ENCODE measurements around the gene MYADML2.

Gene MYADML2

DNA sequence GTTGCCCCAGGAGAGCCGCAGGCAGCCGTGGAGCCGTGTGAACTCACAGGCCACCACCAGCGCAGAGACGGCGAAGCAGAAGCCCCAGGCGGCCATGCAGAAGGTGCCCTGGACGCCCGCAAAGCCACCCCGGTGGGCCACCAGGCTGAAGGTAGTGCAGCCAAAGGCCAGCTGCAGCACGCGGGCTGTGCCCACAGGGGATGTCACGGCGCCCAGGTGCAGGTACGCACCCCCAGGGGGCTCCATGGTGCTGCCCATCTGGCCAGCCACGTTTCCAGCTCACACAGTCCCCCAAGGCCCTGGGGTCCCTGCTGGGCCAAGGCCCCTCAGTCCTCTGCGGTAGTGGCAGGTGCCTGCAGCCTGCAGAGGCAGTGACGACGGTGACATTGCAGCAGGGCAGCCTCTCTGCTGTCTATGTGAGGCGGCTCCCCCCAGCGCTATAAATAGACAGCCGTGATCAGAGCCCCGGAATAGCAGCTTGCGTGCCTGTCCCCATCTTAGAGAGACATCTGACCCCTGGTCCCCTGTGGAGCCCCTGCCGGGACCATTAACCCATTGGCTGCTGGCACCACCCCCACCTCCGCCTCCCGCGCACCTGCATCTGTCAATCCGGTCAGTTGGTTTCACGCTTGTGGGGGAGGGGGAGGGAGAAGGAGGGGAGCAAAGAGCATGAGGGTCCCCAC lies 5.4 kb downstream of the MYADML2 start:
- no peak for TF ChIP-seq CEBPB (IDR thresholded peaks at IDR 0.05)
- TF ChIP-seq FOXM1 (IDR thresholded peaks at IDR 0.05; ENCODE audit: borderline replicate concordance, low read depth), result no peak
- no peak for TF ChIP-seq NFIC (IDR thresholded peaks at IDR 0.05)
- no peak for TF ChIP-seq TCF12 (IDR thresholded peaks at IDR 0.05; ENCODE audit: low read depth)
- no peak for TF ChIP-seq EP300 (IDR thresholded peaks at IDR 0.05; ENCODE audit: borderline replicate concordance)
- TF ChIP-seq RAD21 (IDR thresholded peaks at IDR 0.05; ENCODE audit: low read depth), result no peak
- TF ChIP-seq MAX (IDR thresholded peaks at IDR 0.05), result no peak

DNA sequence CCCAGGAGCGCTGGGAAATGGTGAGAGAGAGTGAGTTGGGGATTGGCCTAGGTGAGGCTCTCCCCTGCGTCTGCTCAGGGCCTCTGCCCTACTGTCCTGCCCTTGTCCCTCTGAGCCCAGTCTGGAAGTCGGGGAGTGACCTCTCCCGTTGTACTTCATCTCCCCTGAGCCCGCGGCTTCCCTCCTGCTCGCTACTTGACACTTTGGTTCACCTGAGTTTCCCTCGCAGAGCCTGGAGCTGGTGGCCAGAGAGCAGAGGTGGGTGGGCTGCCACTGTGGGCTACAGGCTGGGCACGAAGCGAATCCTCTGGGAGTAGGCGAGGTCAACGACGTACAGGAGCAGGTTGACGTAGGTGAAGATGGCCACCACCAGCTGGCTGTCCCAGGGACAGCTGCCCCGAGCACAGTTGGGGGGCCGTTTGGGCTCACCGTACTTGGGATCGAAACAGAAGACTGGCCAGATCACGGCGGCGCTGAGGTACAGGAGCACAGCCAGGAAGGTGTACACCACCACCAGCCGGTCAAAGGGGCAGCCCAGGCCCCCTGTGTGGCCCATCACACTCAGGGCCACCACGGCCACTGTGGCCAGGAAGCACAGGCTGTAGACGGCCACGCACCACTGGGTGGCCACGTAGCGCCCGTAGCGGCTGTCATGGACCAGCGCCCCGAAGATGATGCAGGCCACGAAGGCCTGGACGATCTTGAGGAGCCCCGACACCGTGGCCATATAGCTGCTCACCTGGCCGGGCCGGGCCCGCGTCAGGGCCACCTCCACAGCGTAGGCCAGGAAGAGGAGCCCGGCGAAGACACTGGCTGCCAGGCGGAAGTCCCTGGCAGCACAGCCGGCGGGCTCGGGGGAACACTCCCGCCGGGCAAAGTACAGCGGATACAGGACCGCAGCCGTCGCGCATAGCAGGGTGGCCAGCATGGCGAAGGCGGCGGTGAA lies 6.2 kb downstream of the MYADML2 start:
- no peak for TF ChIP-seq MAX (IDR thresholded peaks at IDR 0.05)
- no peak for TF ChIP-seq EP300 (IDR thresholded peaks at IDR 0.05; ENCODE audit: borderline replicate concordance)
- no peak for TF ChIP-seq YY1 (IDR thresholded peaks at IDR 0.05; ENCODE audit: low read depth)
- TF ChIP-seq TAF1 (IDR thresholded peaks at IDR 0.05; ENCODE audit: low read depth), result no peak
- TF ChIP-seq EGR1 (IDR thresholded peaks at IDR 0.05), result no peak
- no peak for TF ChIP-seq TEAD4 (IDR thresholded peaks at IDR 0.05)

DNA sequence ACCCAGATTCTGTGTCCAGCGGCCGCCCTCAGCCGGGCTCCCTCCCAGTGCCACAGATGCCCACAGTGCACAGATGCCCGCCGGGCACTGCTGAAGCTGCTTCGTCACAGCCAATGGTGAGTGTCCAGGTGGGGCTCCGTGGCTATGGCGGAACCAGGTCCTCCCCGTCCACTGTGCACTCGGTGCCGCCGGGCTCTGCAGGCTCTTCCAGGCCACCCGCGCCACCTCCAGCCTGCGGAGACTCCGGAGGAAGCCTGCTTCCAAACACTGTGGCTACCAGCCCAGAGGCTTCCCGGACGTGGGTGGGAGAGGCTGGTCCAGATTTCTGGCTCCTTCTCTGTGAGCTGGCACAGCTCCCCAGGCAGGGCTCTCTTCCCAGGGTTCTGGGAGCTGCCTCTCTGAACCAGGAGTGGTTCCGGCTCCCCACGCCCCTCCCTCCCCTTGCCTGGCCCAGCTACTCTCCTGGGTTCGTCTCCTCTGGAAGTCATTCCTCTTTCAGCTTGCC lies 7.1 kb downstream of the MYADML2 start:
- no peak for TF ChIP-seq TAF1 (IDR thresholded peaks at IDR 0.05; ENCODE audit: low read depth)
- TF ChIP-seq, protein P1, sequence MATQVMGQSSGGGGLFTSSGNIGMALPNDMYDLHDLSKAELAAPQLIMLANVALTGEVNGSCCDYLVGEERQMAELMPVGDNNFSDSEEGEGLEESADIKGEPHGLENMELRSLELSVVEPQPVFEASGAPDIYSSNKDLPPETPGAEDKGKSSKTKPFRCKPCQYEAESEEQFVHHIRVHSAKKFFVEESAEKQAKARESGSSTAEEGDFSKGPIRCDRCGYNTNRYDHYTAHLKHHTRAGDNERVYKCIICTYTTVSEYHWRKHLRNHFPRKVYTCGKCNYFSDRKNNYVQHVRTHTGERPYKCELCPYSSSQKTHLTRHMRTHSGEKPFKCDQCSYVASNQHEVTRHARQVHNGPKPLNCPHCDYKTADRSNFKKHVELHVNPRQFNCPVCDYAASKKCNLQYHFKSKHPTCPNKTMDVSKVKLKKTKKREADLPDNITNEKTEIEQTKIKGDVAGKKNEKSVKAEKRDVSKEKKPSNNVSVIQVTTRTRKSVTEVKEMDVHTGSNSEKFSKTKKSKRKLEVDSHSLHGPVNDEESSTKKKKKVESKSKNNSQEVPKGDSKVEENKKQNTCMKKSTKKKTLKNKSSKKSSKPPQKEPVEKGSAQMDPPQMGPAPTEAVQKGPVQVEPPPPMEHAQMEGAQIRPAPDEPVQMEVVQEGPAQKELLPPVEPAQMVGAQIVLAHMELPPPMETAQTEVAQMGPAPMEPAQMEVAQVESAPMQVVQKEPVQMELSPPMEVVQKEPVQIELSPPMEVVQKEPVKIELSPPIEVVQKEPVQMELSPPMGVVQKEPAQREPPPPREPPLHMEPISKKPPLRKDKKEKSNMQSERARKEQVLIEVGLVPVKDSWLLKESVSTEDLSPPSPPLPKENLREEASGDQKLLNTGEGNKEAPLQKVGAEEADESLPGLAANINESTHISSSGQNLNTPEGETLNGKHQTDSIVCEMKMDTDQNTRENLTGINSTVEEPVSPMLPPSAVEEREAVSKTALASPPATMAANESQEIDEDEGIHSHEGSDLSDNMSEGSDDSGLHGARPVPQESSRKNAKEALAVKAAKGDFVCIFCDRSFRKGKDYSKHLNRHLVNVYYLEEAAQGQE (IDR thresholded peaks at IDR 0.05; ENCODE audit: low read depth), result no peak
- no peak for TF ChIP-seq CREB1 (IDR thresholded peaks at IDR 0.05; ENCODE audit: low read depth)
- TF ChIP-seq RAD21 (IDR thresholded peaks at IDR 0.05; ENCODE audit: low read depth), result no peak
- no peak for TF ChIP-seq YY1 (IDR thresholded peaks at IDR 0.05; ENCODE audit: low read depth)
- TF ChIP-seq FOXM1 (IDR thresholded peaks at IDR 0.05; ENCODE audit: borderline replicate concordance, low read depth), result no peak
- no peak for TF ChIP-seq TEAD4 (IDR thresholded peaks at IDR 0.05)
- TF ChIP-seq ZBTB7A (IDR thresholded peaks at IDR 0.05; ENCODE audit: low read depth), result no peak

- TF ChIP-seq TCF12 (IDR thresholded peaks at IDR 0.05; ENCODE audit: low read depth), result no peak
- no peak for TF ChIP-seq YY1 (IDR thresholded peaks at IDR 0.05; ENCODE audit: low read depth)
- TF ChIP-seq EGR1 (IDR thresholded peaks at IDR 0.05), result no peak
These were observed 7.8 kb downstream of the MYADML2 start for GRCh38 chr17:81939218-81939617.

- TF ChIP-seq YY1 (IDR thresholded peaks at IDR 0.05; ENCODE audit: low read depth), result no peak
These were observed 11.3 kb downstream of the MYADML2 start for GRCh38 chr17:81935709-81936084.

DNA sequence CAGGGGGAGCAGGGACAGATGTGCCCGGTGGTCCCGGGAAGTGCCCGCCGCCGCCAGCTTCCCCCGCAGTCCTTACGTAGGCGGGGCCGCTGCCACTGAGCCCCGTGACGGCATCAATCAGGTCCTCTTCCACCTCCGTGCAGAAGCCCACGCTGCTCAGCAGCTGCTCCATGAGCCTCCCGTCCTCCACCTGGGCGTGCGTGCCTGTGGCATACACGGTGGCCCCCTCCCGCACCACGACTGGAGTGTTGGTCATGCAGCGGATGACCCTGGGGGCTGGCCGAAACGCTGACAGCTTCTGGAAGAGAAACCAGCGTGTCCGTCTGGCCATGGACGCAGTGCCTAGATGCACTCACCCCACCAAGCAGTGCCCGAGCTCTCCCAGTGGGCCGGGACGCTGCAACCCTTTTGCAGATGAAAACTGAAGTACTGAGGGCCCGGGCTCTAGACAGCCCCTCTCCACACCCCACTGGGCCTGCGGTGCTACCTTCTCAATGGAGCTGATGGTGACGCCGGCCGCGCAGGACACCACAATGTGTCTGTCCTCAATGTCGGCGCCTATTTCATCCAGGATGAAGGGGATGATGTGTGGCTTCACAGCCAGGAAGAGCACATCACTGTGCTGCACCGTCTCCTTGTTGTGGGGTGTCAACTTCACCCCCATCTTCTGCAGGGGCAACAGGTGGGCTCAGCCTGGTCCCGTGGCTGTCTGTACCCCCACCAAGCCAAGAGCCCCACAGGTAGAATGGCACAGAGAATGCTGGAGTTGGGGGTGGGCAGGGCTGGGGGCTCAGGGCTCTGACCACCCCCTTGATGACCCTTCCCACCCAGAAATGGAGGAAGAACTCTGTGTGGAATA lies 12.0 kb downstream of the MYADML2 start:
- TF ChIP-seq, protein P1 (IDR thresholded peaks at IDR 0.05; ENCODE audit: low read depth), result no peak
- TF ChIP-seq RAD21 (IDR thresholded peaks at IDR 0.05; ENCODE audit: low read depth) (no peak), USF1 (IDR thresholded peaks at IDR 0.05) (no peak), ZBTB7A (IDR thresholded peaks at IDR 0.05; ENCODE audit: low read depth) (no peak), FOXM1 (IDR thresholded peaks at IDR 0.05; ENCODE audit: borderline replicate concordance, low read depth) (no peak), CEBPB (IDR thresholded peaks at IDR 0.05) (no peak), EGR1 (IDR thresholded peaks at IDR 0.05) (no peak), NFIC (IDR thresholded peaks at IDR 0.05) (no peak), MAX (IDR thresholded peaks at IDR 0.05) (no peak), EP300 (IDR thresholded peaks at IDR 0.05; ENCODE audit: borderline replicate concordance) (no peak), TEAD4 (IDR thresholded peaks at IDR 0.05) (no peak), TAF1 (IDR thresholded peaks at IDR 0.05; ENCODE audit: low read depth) (no peak), CREB1 (IDR thresholded peaks at IDR 0.05; ENCODE audit: low read depth) (no peak), YY1 (IDR thresholded peaks at IDR 0.05; ENCODE audit: low read depth) (no peak), TCF12 (IDR thresholded peaks at IDR 0.05; ENCODE audit: low read depth) (no peak)
